Mucosa of descending colon (tissue), 3 donors: Measurements from ENCODE around the gene RICTOR. TPM values are rescaled to one million over a fixed set of nuclear protein-coding genes. Genes with fewer than 3 reads are reported as not detected.

ENCODE experiments used
- ATAC-seq: fragments of 200-7000 bp; cut with Tn5 transposase; one replicate; pipeline ENCODE4 v1.9.1; 2020; ENCODE audit warnings: mild to moderate bottlenecking, moderate library complexity
- DNase-seq, 3 donors: peaks; one replicate each; pipeline ENCODE4 v3.0.0-alpha.2; 2020
- H3K36me3 ChIP-seq: fragments of 200-600 bp; one replicate; pipeline ENCODE4 v1.8.0; 2021; ENCODE audit warnings: low read depth, mild to moderate bottlenecking
- H3K4me1 ChIP-seq: fragments of 200-600 bp; one replicate; pipeline ENCODE4 v1.8.0; 2021; ENCODE audit warnings: low read depth, mild to moderate bottlenecking
- H3K4me3 ChIP-seq: fragments of 200-600 bp; one replicate; pipeline ENCODE4 v1.8.0; 2021; ENCODE audit warnings: mild to moderate bottlenecking
- H3K9me3 ChIP-seq: fragments of 200-600 bp; one replicate; pipeline ENCODE4 v1.8.0; 2021; ENCODE audit warnings: mild to moderate bottlenecking
- intact Hi-C, 2 donors: fragments of 100-400 bp; cut with DNase I in 1 of 2; cut with micrococcal nuclease in 1 of 2; formaldehyde crosslinking; loops; one replicate each; pipeline versions ENCODE4 v1.11.0 to v1.11.1; 2022; cut with DNase I, micrococcal nuclease
- total RNA-seq, 3 donors: library from RNA; stranded (reverse); fragmentation: NEBNext Ultra II Directional in 2 of 3; extraction: Animal tissue kit (Norgen Biotek cat#: 25700) in 2 of 3; gene quantifications; one replicate each; pipeline versions ENCODE4 v1.2.1 to v1.2.4, GENCODE V29; 2021 to 2023
- TF ChIP-seq, protein P1 (sequence below): fragments of 200-600 bp; IDR thresholded peaks from one replicate; pipeline ENCODE4 v1.8.0; 2022; ENCODE audit warnings: antibody characterized with exemption, mild to moderate bottlenecking
- donor health status: DM: no; HTN: no; CAD: no; lungs with moderate emphysema.
- donor health status: DM: no; HTN: no; CAD: no.
- donor health status: DM: no; HTN: yes; CAD: no.

RICTOR gene
- total RNA-seq, 3 donors from 2014 or later = 24.3 to 41.9 (median 36.5) TPM

DNA sequence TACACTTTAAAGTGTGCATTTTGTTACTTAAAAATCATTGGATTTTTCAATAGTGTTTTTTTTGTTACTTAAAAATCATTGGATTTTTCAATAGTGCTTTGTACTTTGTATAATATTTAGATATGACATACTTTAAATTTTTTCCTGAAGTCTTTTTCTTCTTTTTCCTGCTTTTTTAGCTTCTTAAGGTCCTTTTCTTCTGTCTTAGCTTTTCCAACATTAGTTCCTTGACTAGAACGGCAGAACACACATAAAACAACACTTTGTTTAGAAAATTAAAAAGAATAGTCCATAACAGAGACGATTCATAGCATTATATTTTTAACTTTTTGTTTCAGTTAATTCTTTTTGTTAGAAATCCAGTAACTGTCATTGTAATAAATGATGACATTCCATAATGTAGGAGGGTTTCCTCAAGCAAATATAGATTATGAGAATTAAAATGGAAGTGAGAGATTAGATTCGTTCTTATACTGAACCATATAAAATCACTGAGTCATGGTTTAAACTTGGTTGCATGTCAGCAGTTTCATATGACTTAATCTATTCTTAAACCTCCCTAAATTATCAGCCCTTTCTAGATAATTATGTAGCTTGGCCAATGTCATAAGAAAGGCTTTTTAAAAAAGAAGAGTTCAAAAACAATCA lies 45.3 kb upstream of the RICTOR start:
- intact Hi-C loops = no loop called here
- H3K4me1 ChIP-seq = no peaks in the 10 kb centered on the region
- TF ChIP-seq, protein P1, sequence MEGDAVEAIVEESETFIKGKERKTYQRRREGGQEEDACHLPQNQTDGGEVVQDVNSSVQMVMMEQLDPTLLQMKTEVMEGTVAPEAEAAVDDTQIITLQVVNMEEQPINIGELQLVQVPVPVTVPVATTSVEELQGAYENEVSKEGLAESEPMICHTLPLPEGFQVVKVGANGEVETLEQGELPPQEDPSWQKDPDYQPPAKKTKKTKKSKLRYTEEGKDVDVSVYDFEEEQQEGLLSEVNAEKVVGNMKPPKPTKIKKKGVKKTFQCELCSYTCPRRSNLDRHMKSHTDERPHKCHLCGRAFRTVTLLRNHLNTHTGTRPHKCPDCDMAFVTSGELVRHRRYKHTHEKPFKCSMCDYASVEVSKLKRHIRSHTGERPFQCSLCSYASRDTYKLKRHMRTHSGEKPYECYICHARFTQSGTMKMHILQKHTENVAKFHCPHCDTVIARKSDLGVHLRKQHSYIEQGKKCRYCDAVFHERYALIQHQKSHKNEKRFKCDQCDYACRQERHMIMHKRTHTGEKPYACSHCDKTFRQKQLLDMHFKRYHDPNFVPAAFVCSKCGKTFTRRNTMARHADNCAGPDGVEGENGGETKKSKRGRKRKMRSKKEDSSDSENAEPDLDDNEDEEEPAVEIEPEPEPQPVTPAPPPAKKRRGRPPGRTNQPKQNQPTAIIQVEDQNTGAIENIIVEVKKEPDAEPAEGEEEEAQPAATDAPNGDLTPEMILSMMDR = no peak
- DNase-seq = no peak
- H3K36me3 ChIP-seq = no peaks in the 10 kb centered on the region
- H3K9me3 ChIP-seq = no peaks in the 10 kb centered on the region
- no peak for ATAC-seq
- H3K4me3 ChIP-seq = no peak overlapping the region

DNA sequence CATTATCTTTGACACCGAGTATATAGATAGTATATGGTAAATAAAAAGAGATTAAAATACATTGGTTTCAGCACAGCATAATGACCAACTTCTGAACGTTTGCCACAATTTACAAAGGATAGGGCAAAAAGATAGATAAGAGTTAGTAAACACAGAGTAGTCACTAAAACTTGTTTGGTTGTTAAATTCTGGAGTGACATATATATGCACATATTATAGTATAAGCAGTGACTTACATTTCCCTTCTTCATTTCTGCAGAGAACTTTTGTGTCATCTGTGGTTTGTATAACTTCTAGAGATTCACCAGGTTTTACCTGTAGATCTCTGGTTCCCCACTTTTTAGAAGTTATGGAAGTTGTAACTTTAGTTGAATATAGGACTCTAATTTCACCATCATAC lies 44.4 kb upstream of the RICTOR start:
- ATAC-seq = no peak
- TF ChIP-seq, protein P1 = no peak
- Histone ChIP-seq H3K36me3 (no peaks in the 10 kb centered on the region), H3K9me3 (no peaks in the 10 kb centered on the region), H3K4me1 (no peaks in the 10 kb centered on the region), H3K4me3 (no peak overlapping the region)
- intact Hi-C loops = no loop called here
- DNase-seq = no peak

DNA sequence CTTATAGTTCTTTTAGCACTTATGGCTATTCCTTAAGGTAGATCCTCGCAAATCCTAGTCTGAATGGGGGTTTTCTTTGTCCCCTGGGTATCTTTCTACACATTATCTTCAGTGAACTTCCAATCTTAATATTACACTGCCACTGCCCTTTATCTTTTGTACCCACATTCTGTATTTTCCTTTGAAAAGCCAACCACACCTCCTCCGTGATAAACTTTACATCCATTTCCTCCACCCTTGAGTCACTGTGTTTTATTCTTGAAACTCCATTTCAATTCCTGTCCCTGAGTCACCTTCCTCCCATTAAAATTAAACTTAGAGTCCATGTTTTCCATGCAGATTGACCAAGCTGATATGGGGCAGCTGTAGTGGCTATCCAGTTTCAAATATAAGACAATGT lies 43.2 kb upstream of the RICTOR start:
- Histone ChIP-seq H3K9me3 (no peaks in the 10 kb centered on the region), H3K4me1 (no peaks in the 10 kb centered on the region), H3K36me3 (no peaks in the 10 kb centered on the region), H3K4me3 (no peak overlapping the region)
- TF ChIP-seq, protein P1 = no peak
- DNase-seq (no peak), ATAC-seq (no peak)
- intact Hi-C loops = no loop called here

DNA sequence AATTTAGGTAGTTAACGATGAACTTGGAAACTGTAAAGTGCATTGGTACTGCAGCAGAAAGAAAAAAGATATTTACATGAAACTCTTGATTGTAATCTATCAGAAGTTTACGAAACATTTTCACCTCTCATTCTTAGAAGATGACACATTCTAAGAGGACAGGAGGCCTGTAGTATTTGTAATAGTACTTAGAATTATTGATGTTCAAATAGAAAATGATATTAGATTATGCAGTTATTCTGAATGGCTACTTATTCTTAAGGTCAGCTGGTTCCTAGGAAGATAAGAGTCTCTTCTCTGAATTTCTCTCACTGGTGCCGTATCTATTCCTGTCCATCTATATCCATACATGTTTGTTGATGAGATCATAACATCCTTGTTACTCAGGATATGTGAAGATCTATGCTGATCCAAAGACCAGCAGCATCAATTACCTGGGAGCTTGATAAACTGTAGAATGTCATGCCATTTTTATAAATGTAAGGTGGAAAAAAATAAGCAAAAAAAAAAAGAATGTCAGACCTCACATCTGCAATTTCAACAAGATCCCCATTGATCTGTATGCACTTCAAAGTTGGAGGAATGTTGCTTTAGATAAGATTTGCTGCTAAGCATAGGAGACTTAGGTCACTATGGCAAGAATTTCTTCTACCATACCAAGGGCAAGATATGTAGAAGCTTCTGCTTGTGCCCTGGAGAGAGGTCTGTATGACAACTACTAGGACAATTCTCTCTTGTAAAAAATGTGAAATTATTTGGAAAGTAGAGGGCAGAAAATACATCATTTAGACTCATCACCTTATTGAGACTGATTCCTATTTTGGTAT lies 42.4 kb upstream of the RICTOR start:
- ATAC-seq = no peak
- H3K4me1 ChIP-seq = no peaks in the 10 kb centered on the region
- TF ChIP-seq, protein P1 = no peak
- DNase-seq = no peak
- H3K36me3 ChIP-seq = no peaks in the 10 kb centered on the region
- H3K9me3 ChIP-seq = no peaks in the 10 kb centered on the region
- intact Hi-C loops = no loop called here
- H3K4me3 ChIP-seq = no peak overlapping the region

DNA sequence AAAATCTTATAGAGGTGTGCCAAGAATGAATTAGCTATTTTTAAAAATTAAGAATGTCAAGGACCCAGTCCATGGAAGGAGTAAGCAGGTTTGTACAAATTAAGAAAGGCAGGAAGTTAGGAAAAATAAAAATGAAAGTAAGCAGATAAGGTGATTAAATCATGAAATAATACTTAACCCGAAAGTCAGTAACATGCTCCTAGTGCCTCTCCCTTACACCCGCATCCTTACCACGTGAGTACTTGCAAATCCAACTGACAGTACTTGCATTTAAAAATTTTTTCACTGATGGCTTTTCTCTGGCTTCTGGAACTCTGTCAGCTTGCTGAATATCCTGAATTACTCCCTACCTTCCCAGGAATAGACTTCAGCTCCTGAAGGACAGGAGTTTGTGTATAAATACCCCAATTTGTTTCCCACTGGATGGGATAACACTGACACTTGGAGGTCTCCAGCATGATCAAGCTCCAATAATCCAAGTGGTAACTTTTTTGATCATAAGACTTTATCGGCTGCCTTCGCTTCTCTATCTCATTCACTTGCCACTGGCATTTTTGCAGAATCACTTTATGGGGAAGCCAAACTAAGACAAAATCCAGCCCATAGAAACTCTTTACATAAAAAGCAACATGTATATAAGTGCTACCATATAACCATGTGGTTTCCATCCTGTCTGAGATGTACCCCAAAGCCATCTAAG lies 41.6 kb upstream of the RICTOR start:
- no peaks in the 10 kb centered on the region for H3K36me3 ChIP-seq
- no peak overlapping the region for H3K4me3 ChIP-seq
- DNase-seq (no peak), ATAC-seq (no peak)
- TF ChIP-seq, protein P1 = no peak
- H3K4me1 ChIP-seq = no peaks in the 10 kb centered on the region
- intact Hi-C loops = no loop called here
- no peaks in the 10 kb centered on the region for H3K9me3 ChIP-seq
